ENCODE data around the gene EVL.

EVL gene

GRCh38 chr14:100079726-100080005, 14.4 kb downstream of the EVL start:
- no peak for DNase-seq (ENCODE audit: low read depth)
- TF ChIP-seq CTCF (conservative IDR thresholded peaks at IDR 0.05; ENCODE audit: control insufficient read depth, insufficient read depth, low read depth, low read length) = no peak

GRCh38 chr14:100080206-100080605, 15.0 kb downstream of the EVL start:
- TF ChIP-seq CTCF (conservative IDR thresholded peaks at IDR 0.05; ENCODE audit: control insufficient read depth, insufficient read depth, low read depth, low read length) = no peak
- no peak overlapping the region for H3K4me3 ChIP-seq (ENCODE audit: control insufficient read depth, low read depth, low read length)
- DNase-seq (ENCODE audit: low read depth) = no peak

More at GRCh38 chr14:100079726-100080005, 14.4 kb downstream of the EVL start:
- H3K4me3 ChIP-seq (ENCODE audit: control insufficient read depth, low read depth, low read length) = no peak overlapping the region

DNA sequence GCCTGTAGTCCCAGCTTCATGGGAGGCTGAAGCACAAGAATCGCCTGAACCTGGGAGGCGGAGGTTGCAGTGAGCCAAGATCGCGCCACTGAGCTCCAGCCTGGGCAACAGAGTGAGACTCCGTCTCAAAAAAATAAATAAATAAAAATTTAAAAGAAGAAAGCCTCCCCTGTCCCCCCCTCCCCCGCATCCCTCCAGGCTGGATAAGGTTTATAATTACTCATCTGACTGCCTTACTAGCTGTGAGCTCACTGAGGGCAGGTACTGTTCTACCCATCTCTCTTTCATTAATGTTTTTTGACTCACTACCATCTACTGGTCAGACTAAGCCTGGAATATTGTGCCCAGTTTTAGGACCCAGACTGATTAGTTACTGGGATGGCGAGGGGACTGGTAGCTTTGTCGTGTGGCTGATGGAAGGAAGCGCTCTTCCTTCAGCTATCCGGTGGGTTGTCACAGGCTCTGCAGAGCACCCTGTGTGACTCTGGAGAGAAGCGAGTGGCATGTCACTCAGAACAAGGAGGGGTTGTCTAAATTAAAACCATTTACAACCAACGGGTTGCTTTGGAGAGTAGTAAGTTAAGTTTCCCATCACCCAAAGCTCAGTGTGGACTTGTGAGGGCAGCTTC, 16.9 kb downstream of the EVL start:
- no peak overlapping the region for H3K4me3 ChIP-seq (ENCODE audit: control insufficient read depth, low read depth, low read length)
- no peak for DNase-seq (ENCODE audit: low read depth)
- no peak for TF ChIP-seq CTCF (conservative IDR thresholded peaks at IDR 0.05; ENCODE audit: control insufficient read depth, insufficient read depth, low read depth, low read length)

DNA sequence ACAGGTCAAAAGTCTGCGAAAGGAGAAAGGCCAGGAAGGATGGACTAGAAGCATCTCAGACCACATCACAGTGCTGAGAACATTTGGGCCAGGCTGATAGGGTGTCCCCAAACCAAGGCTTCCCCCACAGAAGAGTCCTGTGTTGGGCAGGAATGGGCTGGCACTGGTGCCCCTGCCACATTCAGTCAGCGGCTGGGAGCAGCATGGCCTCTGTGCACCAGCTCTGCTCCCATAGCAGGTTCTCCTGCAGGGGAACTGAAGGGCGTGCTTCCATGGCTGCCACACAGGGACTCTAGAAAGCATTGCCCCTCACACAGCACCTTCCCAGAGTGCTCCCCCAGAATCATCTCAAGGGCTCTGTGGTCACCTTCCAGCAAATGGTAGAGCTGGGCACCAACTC, 17.5 kb downstream of the EVL start:
- H3K4me3 ChIP-seq (ENCODE audit: control insufficient read depth, low read depth, low read length) = no peak overlapping the region
- no peak for DNase-seq (ENCODE audit: low read depth)

GRCh38 chr14:100083706-100084105, 18.5 kb downstream of the EVL start:
- no peak overlapping the region for H3K4me3 ChIP-seq (ENCODE audit: control insufficient read depth, low read depth, low read length)
- TF ChIP-seq CTCF (conservative IDR thresholded peaks at IDR 0.05; ENCODE audit: control insufficient read depth, insufficient read depth, low read depth, low read length) = no peak
- no peak for DNase-seq (ENCODE audit: low read depth)

More for the DNA sequence above, 17.5 kb downstream of the EVL start:
- no peak for TF ChIP-seq CTCF (conservative IDR thresholded peaks at IDR 0.05; ENCODE audit: control insufficient read depth, insufficient read depth, low read depth, low read length)

DNA sequence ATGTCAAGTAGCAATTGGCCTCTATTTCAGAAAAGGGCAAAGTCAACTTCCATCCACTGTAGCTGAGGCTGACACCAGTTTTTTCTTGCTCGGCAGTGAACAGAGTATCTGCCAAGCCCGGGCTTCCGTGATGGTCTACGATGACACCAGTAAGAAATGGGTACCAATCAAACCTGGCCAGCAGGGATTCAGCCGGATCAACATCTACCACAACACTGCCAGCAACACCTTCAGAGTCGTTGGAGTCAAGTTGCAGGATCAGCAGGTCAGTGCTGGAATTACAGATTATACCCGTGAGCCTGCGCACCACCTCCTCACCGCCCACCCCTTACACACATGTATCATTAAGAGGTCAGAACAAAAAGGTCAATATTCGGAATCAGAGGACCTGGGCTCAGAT, 19.4 kb downstream of the EVL start:
- DNase-seq (ENCODE audit: low read depth) = no peak
- no peak for TF ChIP-seq CTCF (conservative IDR thresholded peaks at IDR 0.05; ENCODE audit: control insufficient read depth, insufficient read depth, low read depth, low read length)
- no peak overlapping the region for H3K4me3 ChIP-seq (ENCODE audit: control insufficient read depth, low read depth, low read length)

DNA sequence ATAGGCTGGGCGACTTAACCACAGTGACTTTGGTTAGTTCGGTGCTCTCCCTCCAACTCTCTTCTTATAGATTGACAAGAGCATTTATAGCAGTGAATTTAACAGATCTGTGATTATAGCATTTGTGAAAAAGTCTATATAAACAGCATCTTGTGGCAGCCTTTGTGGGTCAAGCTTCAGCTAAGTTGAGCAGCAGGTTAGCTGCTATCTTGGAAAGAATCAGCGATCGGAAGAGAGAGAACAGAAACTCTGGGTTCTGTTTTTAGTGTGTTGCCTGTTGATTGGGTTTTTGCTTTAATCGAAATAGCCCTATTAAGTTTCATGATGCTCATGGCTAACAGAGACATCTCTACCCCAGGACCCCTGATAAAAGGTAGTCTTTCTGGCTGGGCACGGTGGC, 20.2 kb downstream of the EVL start:
- H3K4me3 ChIP-seq (ENCODE audit: control insufficient read depth, low read depth, low read length) = no peak overlapping the region
- TF ChIP-seq CTCF (conservative IDR thresholded peaks at IDR 0.05; ENCODE audit: control insufficient read depth, insufficient read depth, low read depth, low read length) = no peak

More for the DNA sequence above, 20.2 kb downstream of the EVL start:
- no peak for DNase-seq (ENCODE audit: low read depth)

Measured in fibroblast of mammary gland (primary cell).